Mesendoderm (in vitro differentiated cells): ENCODE data around the gene SRGAP2C.
"Not testable (repeated sequence)": the region's sequence is repeated elsewhere in the genome, so short reads cannot be mapped to it uniquely, and the experiment has no call there.

Source experiments
- DNase-seq: peaks from one replicate; pipeline ENCODE4 v3.0.0; 2013
- H2AK5ac ChIP-seq: 2 replicates; pipeline ENCODE4 v1.6.1; 2013; ENCODE audit warnings: low read length, inconsistent platforms
- H2BK120ac ChIP-seq: 2 replicates; pipeline ENCODE4 v1.6.1; 2013; ENCODE audit warnings: low read depth, mild to moderate bottlenecking, low read length, moderate library complexity, mixed read lengths
- H2BK15ac ChIP-seq: replicated peaks from 2 replicates; pipeline ENCODE4 v1.6.1; 2013; ENCODE audit warnings: low read depth, mild to moderate bottlenecking, moderate library complexity
- H2BK5ac ChIP-seq: 2 replicates; pipeline ENCODE4 v1.6.1; 2013; ENCODE audit warnings: low read length, inconsistent platforms
- H3K18ac ChIP-seq: 2 replicates; pipeline ENCODE4 v1.6.1; 2013; ENCODE audit warnings: mild to moderate bottlenecking, low read length, mixed read lengths
- H3K23ac ChIP-seq: one replicate; pipeline ENCODE4 v1.6.1; 2013; ENCODE audit warnings: low read length
- H3K27ac ChIP-seq: 2 replicates; pipeline ENCODE4 v1.5.1; 2013; ENCODE audit warnings: low read depth, mild to moderate bottlenecking, inconsistent platforms, low read length, moderate library complexity
- H3K27me3 ChIP-seq: 2 replicates; pipeline ENCODE4 v1.6.1; 2013; ENCODE audit warnings: low read length, control low read depth, mild to moderate bottlenecking, inconsistent platforms; ENCODE audit not compliant: insufficient read depth, poor library complexity
- H3K36me3 ChIP-seq: 2 replicates; pipeline ENCODE4 v1.6.1; 2013; ENCODE audit warnings: low read length, inconsistent platforms; ENCODE audit not compliant: control insufficient read depth, insufficient read depth
- H3K4ac ChIP-seq: one replicate; pipeline ENCODE4 v1.6.1; 2013; ENCODE audit warnings: low read depth, mild to moderate bottlenecking, low read length, moderate library complexity
- H3K4me1 ChIP-seq: 2 replicates; pipeline ENCODE4 v1.6.1; 2013; ENCODE audit warnings: low read depth, low read length, inconsistent platforms; ENCODE audit not compliant: control insufficient read depth
- H3K4me2 ChIP-seq: 2 replicates; pipeline ENCODE4 v1.6.1; 2013; ENCODE audit warnings: low read length
- H3K4me3 ChIP-seq: 2 replicates; pipeline ENCODE4 v1.5.1; 2013; ENCODE audit warnings: mild to moderate bottlenecking, low read length
- H3K56ac ChIP-seq: one replicate; pipeline ENCODE4 v1.6.1; 2013; ENCODE audit warnings: low read length
- H3K79me1 ChIP-seq: 2 replicates; pipeline ENCODE4 v1.6.1; 2013; ENCODE audit warnings: low read length, inconsistent platforms
- H3K79me2 ChIP-seq: 2 replicates; pipeline ENCODE4 v1.6.1; 2013; ENCODE audit warnings: mild to moderate bottlenecking, low read length; ENCODE audit not compliant: control insufficient read depth, insufficient read depth
- H3K9ac ChIP-seq: 2 replicates; pipeline ENCODE4 v1.6.1; 2013; ENCODE audit warnings: low read length, inconsistent platforms
- H4K5ac ChIP-seq: one replicate; pipeline ENCODE4 v1.6.1; 2013; ENCODE audit warnings: low read length
- H4K8ac ChIP-seq: one replicate; pipeline ENCODE4 v1.6.1; 2013; ENCODE audit warnings: low read depth, mild to moderate bottlenecking, control low read depth, low read length, moderate library complexity
- WGBS: extraction: QIAGEN DNeasy Blood & Tissue Kit; methylation state at CpG from one replicate; pipeline ENCODE4 v1.1.7; 2013; ENCODE audit warnings: low lambda C conversion rate, missing lambda C conversion rate; ENCODE audit not compliant: insufficient coverage; ENCODE audit errors: extremely low coverage; 5-methylcytosine and 5-hydroxymethylcytosine counted together

SRGAP2C gene

DNA sequence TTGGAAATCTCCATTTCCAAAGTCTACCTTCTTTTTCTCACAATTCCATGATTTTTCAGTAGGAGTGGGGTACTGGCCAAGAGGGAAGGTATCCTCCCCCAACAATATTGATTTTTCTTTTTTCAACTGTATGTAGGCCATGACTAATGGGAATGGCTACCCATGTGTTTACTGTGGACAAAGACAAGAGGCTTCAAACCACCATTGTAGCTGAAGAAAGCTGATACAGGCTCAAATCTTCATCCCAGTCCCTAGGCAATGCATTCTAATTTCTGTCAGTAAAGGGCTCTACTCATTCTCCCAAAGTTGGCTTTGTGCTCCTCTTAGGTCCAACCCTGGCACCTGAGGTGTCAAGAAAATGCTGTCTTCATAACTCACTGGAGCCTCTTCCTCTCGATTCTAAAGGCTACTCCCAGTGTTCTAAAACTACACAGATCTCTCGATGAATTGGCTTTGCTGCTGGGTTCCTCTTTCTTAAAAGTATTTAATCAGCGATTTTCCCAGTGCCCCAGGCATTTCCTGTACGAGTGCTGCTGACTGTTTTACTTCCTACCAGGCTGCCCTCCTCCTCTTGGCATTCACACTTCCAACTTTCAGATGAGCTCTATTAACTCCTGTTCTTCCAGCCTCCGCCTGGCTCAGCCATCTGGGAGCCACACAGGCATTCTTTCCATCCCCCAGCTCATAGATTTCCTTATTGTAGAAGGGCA is 171.1 kb downstream of the SRGAP2C start:
- not testable (repeated sequence) for H2BK15ac ChIP-seq, H4K5ac ChIP-seq, H3K27me3 ChIP-seq, H3K36me3 ChIP-seq, H3K9ac ChIP-seq, H2BK5ac ChIP-seq, H3K79me1 ChIP-seq, H3K18ac ChIP-seq, H3K4ac ChIP-seq, H4K8ac ChIP-seq, DNase-seq, H3K79me2 ChIP-seq, H2BK120ac ChIP-seq, H3K56ac ChIP-seq, H3K4me2 ChIP-seq, H3K27ac ChIP-seq, H2AK5ac ChIP-seq, H3K4me3 ChIP-seq, H3K23ac ChIP-seq, H3K4me1 ChIP-seq
- no CpG with 5 or more reads among the region's 5 CpGs for WGBS

DNA sequence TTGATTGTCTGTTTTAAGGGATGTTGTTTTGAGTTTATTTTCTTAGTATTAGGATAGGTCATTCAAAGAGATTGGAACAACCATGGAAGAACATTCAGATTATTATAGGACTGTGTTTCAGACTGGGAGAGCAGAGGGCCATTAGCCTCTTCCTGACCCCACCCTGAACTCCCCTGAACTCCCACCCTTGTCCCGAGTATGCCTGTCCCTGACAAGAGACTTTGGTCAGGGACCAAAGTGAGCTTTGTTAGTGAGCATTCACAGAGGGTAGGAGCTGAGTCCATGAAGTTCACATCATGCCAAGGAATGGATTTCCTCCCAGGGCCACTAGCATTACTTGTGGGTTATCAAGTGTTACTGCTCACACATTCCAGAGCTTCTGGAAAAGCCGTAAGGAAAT is 172.0 kb downstream of the SRGAP2C start:
- not testable (repeated sequence) for H3K4me3 ChIP-seq, H3K18ac ChIP-seq, H3K36me3 ChIP-seq, H3K23ac ChIP-seq, H4K5ac ChIP-seq, H2AK5ac ChIP-seq, DNase-seq, H3K4me2 ChIP-seq, H3K9ac ChIP-seq, H3K4me1 ChIP-seq, H3K79me1 ChIP-seq, H3K79me2 ChIP-seq, H3K4ac ChIP-seq, H3K27ac ChIP-seq, H2BK5ac ChIP-seq, H4K8ac ChIP-seq, H2BK15ac ChIP-seq, H3K56ac ChIP-seq, H3K27me3 ChIP-seq, H2BK120ac ChIP-seq
- no CpG with 5 or more reads among the region's 2 CpGs for WGBS

DNA sequence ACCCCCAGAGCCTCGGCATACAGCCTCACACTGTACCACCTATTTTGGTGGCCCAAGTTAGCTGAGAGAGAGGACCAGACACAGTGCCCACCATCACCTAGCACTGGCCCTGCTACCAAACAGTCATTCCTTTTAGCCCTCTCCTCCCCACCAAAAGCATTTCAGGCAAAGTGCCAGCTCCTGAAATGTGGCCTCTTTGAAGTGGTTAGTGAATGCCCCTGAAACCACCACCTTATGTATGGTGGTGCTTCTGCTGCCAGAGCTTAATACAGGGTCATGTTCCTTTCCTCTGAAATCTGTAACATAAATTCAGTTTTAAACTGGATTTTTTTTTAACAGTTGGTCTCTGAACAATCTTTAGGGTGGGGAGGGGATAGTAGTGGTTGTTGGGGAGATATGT is 175.8 kb downstream of the SRGAP2C start:
- H3K9ac ChIP-seq, H2BK15ac ChIP-seq, H3K27me3 ChIP-seq, H3K36me3 ChIP-seq, H3K27ac ChIP-seq, H3K79me1 ChIP-seq, H3K23ac ChIP-seq, H3K4ac ChIP-seq, H2BK120ac ChIP-seq, DNase-seq, H3K4me2 ChIP-seq, H2AK5ac ChIP-seq, H3K56ac ChIP-seq, H2BK5ac ChIP-seq, H3K4me3 ChIP-seq, H3K79me2 ChIP-seq, H4K8ac ChIP-seq, H4K5ac ChIP-seq, H3K18ac ChIP-seq, H3K4me1 ChIP-seq: not testable (repeated sequence)
- no CpG with 5 or more reads among the region's 1 CpG for WGBS

DNA sequence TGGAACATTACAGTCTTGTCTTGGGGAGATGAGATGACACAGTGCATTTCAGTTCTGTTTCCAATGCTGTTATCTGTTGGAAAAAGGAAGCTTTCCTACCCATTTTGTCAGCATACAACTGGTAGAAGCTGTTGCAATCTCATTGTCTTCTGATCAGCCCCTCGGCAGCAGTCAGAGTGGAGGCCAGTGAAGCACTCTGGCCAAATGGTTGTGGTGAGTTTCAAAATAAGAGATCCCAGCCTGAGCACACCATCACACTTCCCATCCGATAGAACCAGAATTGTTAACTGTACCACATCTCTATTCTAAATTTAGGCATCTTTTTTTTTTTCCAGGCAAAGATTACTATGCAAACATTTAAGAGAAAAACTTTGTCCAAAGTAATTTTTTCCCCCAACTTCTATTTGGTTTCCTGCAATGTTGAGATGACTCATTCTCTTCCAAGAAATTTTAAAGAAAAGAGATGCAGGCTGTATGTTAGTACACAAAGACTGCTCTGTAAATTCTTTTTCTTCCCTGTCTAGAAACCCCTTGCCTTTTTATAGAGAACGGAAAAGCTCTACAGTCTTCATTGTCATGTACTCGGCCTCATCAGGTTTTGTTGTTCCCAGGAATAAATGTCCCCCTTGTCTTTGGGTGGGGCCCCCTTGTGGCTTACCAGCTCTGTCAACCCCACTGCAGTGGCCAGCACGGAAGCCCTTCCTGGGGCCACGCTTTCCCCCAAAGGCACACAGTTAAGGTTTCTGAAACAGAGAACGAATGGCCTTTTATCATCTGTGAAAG is 176.9 kb downstream of the SRGAP2C start:
- H2BK5ac ChIP-seq, H3K79me2 ChIP-seq, H3K27me3 ChIP-seq, H2AK5ac ChIP-seq, H3K4me3 ChIP-seq, H4K5ac ChIP-seq, H3K56ac ChIP-seq, DNase-seq, H3K4ac ChIP-seq, H3K79me1 ChIP-seq, H3K9ac ChIP-seq, H2BK120ac ChIP-seq, H3K4me1 ChIP-seq, H3K36me3 ChIP-seq, H3K27ac ChIP-seq, H3K23ac ChIP-seq, H2BK15ac ChIP-seq, H3K4me2 ChIP-seq, H3K18ac ChIP-seq, H4K8ac ChIP-seq: not testable (repeated sequence)
- no CpG with 5 or more reads among the region's 7 CpGs for WGBS

DNA sequence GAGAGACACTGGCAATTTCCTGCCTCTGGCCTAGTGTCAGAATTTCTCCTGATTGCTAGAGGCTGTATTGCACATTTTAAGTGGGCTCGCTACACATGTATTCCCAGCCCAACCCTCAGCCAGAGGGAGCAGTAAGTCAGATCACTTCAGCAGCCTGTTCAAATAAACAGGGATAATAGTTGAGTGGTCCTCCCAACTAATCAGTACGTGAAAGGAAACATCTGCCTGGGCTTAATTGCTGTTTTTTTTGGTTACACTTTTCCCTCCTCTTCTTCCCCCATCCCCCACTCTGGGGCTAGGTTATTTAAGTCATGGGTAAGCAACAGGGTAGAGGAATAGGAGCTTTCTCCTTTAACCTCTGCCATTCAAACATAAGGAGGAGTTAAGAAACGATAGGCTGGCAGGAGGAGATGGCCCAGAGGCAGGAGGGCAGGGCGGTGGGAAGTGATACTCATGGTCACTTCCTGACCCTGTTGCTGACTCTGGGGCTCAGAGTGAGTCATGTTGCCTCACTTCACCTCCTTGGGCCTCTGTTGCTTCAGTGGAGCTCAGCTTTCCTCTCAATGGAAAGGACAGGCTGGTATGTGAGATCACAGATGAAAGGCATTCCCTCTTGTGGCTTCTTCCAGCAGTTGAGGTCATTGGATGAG is 177.6 kb downstream of the SRGAP2C start:
- H3K4me3 ChIP-seq, H3K79me1 ChIP-seq, H3K56ac ChIP-seq, DNase-seq, H3K27ac ChIP-seq, H3K18ac ChIP-seq, H3K27me3 ChIP-seq, H2BK5ac ChIP-seq, H4K5ac ChIP-seq, H3K4ac ChIP-seq, H4K8ac ChIP-seq, H3K9ac ChIP-seq, H2BK120ac ChIP-seq, H3K4me1 ChIP-seq, H3K36me3 ChIP-seq, H2AK5ac ChIP-seq, H3K4me2 ChIP-seq, H2BK15ac ChIP-seq, H3K79me2 ChIP-seq, H3K23ac ChIP-seq: not testable (repeated sequence)
- no CpG with 5 or more reads among the region's 4 CpGs for WGBS
